Measurements from ENCODE around the gene HOOK2.
A peak's percentile ranks its signal among the peaks of the same experiment; 100 is the strongest.

HOOK2 gene

DNA sequence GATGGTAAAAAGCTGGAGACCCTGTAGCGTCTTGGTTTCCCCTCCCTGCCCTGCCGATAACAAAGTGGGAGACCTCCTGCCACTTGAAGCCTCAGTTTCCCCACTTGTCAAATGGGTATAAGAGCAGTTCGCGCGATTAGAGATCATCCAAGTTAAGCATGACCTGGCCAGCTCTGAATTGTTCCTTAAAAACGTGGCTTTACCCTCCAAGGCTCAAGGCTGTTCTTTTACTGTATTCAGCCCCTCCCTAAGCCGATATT lies 52.0 kb downstream of the HOOK2 start:
- TF ChIP-seq, protein P1, sequence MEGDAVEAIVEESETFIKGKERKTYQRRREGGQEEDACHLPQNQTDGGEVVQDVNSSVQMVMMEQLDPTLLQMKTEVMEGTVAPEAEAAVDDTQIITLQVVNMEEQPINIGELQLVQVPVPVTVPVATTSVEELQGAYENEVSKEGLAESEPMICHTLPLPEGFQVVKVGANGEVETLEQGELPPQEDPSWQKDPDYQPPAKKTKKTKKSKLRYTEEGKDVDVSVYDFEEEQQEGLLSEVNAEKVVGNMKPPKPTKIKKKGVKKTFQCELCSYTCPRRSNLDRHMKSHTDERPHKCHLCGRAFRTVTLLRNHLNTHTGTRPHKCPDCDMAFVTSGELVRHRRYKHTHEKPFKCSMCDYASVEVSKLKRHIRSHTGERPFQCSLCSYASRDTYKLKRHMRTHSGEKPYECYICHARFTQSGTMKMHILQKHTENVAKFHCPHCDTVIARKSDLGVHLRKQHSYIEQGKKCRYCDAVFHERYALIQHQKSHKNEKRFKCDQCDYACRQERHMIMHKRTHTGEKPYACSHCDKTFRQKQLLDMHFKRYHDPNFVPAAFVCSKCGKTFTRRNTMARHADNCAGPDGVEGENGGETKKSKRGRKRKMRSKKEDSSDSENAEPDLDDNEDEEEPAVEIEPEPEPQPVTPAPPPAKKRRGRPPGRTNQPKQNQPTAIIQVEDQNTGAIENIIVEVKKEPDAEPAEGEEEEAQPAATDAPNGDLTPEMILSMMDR (IDR thresholded peaks at IDR 0.05) = no peak
- Histone ChIP-seq H3K4me3 (ENCODE audit: low read depth, low read length) (peak overlapping the region; percentile 90), H3K36me3 (ENCODE audit: control insufficient read depth, insufficient read depth, low read length) (no peaks in the 10 kb centered on the region), H3K27ac (peak overlapping the region; percentile 86), H3K9me3 (ENCODE audit: control insufficient read depth, low read length) (no peaks in the 10 kb centered on the region), H3K4me1 (peaks cover 13% of the 10 kb centered on the region), H2AFZ (peak overlapping the region; percentile 99), H3K79me2 (peaks cover 32% of the 10 kb centered on the region), H3K4me2 (ENCODE audit: low read length) (peak overlapping the region; percentile 99), H3K27me3 (ENCODE audit: control insufficient read depth, insufficient read depth, low read length) (no peaks in the 10 kb centered on the region), H3K9ac (peak overlapping the region; percentile 24)

DNA sequence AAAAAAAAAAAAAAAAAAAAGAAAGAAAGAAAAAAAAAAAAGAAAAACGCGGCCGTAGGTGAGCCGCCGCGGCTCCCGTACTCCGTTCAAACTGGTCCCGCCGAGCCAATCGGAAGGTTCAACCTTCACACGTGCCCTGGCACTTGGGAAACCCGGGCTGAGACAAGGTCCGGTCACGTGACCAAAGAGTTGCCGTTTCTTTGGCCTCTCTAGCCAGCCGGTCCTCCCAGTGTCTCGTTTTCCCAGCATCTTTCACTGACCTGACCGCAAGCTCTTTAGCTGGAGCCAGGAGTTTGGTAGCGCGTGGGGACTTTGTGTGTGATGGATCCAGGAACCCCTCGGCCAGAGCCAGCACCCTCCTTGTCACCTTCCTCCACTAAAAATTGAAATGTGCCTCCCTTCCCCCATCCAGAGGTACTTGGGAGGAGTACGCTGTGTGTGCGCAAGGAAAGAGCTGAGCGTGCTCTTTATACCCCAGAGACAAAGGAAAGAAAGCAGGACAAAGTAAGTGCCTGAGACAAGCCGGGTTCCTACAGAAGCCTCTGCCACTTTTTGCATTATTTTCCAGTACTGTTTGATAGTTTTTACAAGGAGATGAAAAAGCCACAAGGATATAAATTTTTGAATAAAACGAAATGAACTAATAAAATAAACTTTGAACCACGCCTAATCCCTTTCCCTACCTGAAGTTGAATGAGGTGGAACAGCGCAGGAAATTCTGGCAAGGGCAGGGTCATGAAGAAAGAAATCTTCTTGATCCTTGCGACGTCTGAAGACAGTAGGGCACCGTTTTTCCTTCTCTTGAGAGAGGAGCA lies 52.6 kb downstream of the HOOK2 start:
- peaks cover 13% of the 10 kb centered on the region for H3K4me1 ChIP-seq
- H3K27ac ChIP-seq = peak overlapping the region; percentile 86
- no peaks in the 10 kb centered on the region for H3K27me3 ChIP-seq (ENCODE audit: control insufficient read depth, insufficient read depth, low read length)
- no peaks in the 10 kb centered on the region for H3K36me3 ChIP-seq (ENCODE audit: control insufficient read depth, insufficient read depth, low read length)
- H3K79me2 ChIP-seq = peaks cover 34% of the 10 kb centered on the region
- H3K9ac ChIP-seq = peak overlapping the region; percentile 92
- H2AFZ ChIP-seq = peak overlapping the region; percentile 99
- peak overlapping the region; percentile 90 for H3K4me3 ChIP-seq (ENCODE audit: low read depth, low read length)
- TF ChIP-seq, protein P1 (IDR thresholded peaks at IDR 0.05) = no peak
- peak overlapping the region; percentile 99 for H3K4me2 ChIP-seq (ENCODE audit: low read length)
- H3K9me3 ChIP-seq (ENCODE audit: control insufficient read depth, low read length) = no peaks in the 10 kb centered on the region

DNA sequence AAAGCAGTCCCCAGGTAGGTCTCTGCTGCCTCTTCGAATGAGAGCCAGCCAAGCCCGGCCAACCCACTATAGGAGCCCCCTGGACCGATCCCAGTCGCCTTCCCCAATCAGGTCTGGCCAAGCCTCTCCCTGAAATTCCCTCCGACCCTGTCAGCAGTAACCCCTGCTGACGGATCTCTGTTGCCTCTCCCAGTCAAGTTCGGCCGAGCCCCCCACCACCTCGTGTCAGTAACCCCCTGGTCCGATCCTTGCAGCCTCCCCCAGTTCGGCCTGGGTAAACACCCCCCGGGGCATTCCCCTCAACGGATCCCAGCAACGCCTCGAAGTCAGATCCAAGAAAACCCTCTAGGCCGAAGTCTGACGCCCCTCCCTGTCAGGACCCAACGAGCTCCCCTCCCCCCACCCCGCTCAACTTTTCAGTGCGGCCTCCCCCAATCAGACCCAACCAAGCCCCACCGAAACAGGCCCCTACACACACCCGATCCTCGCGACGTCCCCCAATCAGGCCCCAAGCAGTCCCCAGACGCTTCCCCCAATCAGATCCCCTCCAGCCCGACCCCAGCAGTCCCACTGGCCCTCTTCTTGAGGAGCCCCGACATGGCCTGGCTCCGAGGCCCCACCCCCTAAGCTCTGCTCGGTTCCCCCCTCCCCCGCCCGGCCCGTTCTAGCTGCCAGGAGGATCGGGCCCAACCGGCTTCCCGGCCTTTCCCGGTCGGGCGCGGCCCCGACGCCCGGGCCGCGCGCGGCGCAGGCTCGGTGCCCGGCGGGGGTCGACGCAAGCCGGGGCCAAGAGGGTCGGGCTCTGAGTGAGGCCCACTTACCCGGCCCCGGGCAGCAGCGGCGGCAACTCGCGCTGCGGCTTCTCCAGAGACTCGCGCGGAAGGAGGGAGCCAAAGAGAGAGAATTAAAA lies 53.4 kb downstream of the HOOK2 start:
- Histone ChIP-seq H2AFZ (peak overlapping the region; percentile 99), H3K4me1 (peaks cover 13% of the 10 kb centered on the region), H3K36me3 (ENCODE audit: control insufficient read depth, insufficient read depth, low read length) (no peaks in the 10 kb centered on the region), H3K4me2 (ENCODE audit: low read length) (peak overlapping the region; percentile 99), H3K9ac (peak overlapping the region; percentile 92), H3K27me3 (ENCODE audit: control insufficient read depth, insufficient read depth, low read length) (no peaks in the 10 kb centered on the region), H3K4me3 (ENCODE audit: low read depth, low read length) (peak overlapping the region; percentile 90), H3K27ac (peak overlapping the region; percentile 86), H3K9me3 (ENCODE audit: control insufficient read depth, low read length) (no peaks in the 10 kb centered on the region), H3K79me2 (peaks cover 39% of the 10 kb centered on the region)
- TF ChIP-seq, protein P1 (IDR thresholded peaks at IDR 0.05) = no peak

DNA sequence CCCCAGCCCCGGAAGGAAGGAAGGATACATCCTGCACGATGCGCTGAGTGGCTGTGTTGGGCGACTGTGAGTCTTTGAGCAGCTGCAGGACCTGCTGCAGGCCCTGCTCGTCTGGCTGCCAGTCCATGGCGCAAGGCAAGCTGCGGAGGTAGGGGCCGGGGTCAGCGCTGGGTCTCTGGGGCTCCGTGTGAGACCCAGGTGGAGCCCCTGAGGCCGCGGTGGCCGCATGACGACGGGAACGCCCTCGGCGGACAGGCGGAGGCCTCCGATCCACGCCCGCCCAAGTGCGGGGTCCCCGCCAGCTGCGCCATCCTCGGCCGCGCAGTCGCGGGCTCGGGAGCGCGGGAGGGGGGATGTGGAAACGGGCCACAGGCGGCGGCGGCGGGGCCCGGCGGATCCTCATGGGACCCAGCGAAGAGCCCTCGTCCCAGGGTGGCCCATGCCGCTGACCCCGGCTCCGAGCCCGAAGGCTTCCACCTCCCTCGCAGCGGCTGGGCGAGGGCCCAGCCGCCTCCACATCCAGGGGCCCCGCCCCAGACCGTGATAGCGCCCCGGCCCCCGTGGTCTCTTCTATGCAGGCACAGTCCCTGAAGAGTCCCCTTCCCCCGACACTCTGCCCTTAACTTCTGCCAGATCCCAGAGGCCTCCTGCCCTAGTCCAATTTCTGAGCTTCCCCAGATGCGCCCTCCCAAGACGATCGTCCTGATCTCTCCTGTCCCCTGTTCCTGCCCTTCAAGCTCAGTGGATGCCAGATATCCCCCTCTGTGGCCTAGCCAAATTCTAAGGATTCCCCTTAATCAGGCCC lies 54.3 kb downstream of the HOOK2 start:
- H3K27ac ChIP-seq = peak overlapping the region; percentile 86
- peak overlapping the region; percentile 90 for H3K4me3 ChIP-seq (ENCODE audit: low read depth, low read length)
- H3K79me2 ChIP-seq = peaks cover 46% of the 10 kb centered on the region
- no peaks in the 10 kb centered on the region for H3K9me3 ChIP-seq (ENCODE audit: control insufficient read depth, low read length)
- no peaks in the 10 kb centered on the region for H3K36me3 ChIP-seq (ENCODE audit: control insufficient read depth, insufficient read depth, low read length)
- H3K27me3 ChIP-seq (ENCODE audit: control insufficient read depth, insufficient read depth, low read length) = no peaks in the 10 kb centered on the region
- H3K4me1 ChIP-seq = peaks cover 13% of the 10 kb centered on the region
- H3K4me2 ChIP-seq (ENCODE audit: low read length) = peak overlapping the region; percentile 99
- peak overlapping the region; percentile 99 for H2AFZ ChIP-seq
- TF ChIP-seq, protein P1 (IDR thresholded peaks at IDR 0.05) = no peak
- H3K9ac ChIP-seq = peak overlapping the region; percentile 92

Data from parathyroid adenoma (tissue), 2 donors.